HG03520 (cell line): ENCODE measurements around the gene SFI1.

ENCODE experiments used
- ATAC-seq: cut with Tn5 transposase; IDR thresholded peaks from one replicate; pipeline ENCODE4 v1.9.1; 2021; ENCODE audit warnings: mild to moderate bottlenecking, moderate library complexity; ENCODE audit not compliant: unreplicated experiment

The SFI1 gene

DNA sequence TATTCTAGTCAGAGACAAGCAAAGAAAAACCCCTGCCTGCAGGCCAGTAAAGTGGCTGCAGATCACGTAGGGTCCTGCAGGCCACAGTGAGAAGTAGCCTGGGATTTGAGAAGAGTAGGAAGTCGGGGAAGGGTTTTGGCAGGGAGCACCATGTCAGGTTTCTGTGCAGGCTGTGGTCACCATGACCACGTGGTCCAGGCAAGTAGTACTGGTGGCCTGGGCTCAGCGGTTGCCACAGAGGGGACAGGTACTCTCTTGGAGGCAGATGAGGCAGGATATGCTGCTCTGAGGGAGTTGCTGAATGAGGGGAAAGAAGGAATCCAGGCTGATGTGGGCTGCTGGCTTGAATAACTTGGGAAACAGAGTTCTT is 119.1 kb downstream of the SFI1 start:
- ATAC-seq, result no peak

DNA sequence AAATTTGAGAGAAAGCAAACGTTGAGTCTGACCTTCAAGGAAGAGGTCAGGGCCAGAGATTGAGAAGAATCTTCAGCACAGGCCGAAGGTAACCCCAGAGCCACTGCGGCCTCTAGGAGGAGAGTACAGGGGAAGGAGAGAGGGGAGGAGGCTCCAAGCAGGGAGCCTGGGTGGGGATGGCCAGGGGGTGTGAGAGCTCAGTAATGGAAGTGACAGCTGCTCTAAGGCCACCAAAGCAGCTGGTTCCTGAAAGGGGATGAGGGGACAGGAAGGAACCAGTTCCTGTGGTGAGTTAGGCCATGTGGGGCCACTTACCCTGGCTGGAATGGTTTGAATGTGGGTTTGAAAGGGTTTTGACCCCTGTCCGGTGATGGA is 119.6 kb downstream of the SFI1 start:
- no peak for ATAC-seq

DNA sequence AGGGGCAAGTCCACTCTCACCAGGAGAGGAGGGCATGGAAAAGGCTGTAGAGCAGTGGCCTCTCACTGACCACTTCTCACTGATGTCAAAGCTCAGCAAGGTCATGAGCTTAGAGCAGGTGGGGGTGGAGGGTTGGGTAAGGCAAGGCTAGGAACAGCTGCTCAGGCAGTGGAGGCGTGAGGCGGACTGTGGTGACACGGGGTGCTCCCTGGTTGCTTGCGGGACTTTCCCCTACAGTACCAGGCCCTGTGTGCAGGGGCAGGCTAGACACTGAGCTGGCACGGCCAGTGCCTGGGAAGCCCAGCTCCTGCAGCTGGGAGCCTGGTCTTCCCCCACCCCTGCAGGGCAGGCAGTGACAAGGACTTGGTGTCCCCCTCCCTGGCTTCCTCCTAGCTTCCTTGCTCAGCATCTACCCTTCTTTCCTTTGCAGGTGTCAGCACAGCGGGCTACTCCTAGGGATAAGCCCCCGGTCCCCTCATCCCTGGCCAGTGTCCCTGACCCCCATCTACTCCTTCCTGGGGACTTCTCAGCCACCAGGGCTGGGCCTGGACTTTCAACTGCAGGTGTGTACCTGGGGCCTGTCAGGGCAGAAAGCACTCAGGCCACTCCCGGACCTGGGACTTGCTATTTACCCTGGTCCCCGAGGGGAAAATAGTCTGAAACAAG is 120.1 kb downstream of the SFI1 start:
- ATAC-seq, result peak; percentile 57

DNA sequence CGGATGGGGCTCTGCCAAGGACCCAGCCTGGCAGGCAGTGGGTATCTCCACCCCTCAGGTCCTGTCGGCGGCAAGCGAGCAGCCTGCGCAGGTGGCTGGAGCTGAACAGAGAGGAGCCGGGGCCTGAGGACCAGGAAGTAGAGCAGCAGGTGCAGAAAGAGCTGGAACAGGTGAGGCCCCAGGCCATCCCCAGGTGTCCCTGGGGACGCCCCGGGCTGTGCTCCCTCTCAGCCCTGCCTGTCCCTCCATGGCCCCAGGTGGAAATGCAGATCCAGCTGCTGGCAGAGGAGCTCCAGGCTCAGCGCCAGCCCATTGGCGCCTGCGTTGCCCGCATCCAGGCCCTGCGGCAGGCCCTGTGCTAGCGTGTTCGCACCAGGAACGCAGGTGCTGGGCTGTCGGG is 121.7 kb downstream of the SFI1 start:
- no peak for ATAC-seq

DNA sequence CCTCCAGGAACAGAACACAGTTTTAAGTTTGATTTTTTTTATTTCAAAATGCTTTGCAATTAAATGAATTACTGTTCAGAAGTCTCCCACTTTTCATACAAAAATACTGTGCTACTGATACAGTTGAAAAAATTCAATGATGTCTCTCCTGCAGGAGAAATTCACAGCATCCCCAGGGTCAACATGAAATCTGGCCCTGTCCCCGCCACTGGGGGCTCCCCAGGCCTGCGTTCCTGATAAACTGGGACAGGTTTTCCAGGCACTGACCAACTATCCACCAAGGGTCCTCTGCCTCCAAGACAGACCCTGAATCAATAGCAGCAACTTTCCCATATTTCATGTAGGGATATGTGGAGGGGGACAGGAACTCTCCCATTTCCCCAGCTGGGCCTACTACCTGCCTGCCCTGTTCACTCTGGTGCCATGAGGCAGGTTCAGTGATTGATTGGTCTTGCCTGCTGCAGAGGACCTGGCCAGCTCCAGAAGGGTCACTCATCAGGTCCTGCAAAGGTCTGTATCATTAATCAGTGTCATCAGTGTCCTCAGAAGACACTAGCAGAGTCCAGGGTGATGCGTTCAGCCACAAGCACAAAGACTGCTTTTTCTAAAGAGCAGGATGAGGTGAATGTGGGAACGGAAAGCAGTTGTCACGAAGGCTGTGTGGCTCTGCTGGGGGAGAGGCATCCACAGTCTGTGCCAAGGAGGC is 122.3 kb downstream of the SFI1 start:
- ATAC-seq, result no peak

DNA sequence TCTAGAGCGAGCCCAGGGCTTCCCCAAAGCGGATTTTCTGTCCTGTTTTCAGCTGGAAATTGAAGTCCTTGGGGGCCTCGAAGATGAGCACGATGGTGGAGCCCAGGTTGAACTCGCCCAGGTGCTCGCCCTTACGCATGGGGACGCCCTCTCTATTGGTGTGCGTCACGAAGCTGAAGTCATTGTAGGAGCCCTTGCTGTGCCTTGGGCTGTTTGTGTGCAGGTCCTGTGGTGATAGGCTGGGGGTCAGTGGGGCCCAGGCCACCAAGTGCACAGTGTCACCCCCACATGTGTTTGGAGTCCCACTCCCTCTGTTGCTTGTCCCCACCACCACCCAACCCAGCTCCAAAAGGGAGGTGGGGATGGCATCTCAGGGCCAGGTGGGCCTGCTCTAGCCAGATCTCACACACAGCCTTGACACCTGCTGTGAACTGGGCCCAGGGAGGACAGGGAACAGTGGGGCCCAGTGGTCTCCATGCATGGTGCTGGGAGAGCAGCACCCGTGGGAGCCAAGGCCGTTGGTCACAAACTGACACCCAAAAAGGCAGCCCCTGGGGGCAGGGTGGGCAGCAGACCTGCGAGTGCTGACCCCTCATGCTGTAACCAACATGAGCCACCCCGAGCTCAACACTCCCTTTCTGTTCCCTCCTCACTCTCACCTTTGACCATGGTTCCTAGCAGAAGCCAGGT is 123.4 kb downstream of the SFI1 start:
- no peak for ATAC-seq

DNA sequence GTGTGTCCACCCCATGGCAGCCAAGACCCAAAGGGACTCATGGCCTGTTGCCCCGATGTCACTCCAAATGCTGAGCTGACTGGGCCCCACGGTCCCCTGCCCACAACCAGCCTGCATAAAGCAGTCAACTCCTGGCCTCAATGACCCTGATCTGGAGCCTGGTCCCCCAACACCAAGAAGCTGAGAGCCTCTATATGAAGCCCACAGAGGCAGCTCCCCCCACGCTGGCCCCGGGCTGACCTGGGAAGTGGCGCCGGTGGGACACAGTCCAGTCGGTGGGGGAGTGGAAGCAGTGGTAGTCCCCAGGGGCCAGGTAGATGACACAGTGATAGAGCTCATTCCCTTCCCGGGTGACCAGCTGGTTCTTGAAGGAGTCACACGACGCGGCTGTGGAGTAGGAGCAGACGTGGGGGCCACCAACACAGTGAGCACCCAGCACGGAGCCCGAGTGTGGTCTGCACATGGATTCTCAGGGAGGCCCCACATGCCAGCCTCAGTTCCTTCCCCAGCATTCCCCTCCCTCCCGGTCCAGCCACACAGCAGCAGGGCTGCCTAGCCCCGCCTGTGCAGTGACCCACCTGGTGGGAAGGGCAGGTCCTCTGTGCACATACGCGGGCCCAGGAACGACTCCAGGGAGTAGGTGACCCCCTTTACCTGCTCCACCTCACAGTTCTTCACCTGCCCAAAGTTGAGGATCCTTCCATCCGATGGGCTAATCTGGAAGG is 124.6 kb downstream of the SFI1 start:
- no peak for ATAC-seq

DNA sequence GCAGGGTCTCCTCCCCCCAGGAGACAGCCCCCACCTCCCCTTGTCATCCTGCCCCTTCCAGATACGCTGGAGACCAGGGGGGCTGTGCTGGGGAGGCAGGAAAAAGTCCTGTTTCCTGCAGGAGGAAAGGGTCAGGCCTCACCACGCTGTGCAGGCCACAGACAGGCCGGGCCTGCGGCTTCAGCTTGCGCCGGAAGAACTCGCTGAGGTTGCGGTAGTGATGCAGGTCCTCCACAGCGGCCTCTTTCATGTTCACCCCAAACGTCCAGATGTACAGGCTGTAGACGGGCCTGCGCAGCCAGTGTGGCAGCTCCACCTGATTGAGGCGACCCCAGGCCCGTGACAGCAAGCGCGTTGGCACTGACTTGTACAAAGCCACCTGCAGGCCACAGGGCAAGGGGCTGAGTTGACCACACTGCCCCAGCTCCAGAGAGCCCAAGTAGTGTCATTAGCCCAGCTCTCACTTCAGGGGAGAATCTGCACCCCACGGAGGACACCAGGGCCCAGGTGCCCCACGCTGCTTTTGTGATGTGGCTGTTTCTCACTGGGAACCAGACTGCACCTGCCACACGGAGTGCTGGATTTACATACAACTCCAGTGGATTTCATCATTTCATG is 125.3 kb downstream of the SFI1 start:
- no peak for ATAC-seq

DNA sequence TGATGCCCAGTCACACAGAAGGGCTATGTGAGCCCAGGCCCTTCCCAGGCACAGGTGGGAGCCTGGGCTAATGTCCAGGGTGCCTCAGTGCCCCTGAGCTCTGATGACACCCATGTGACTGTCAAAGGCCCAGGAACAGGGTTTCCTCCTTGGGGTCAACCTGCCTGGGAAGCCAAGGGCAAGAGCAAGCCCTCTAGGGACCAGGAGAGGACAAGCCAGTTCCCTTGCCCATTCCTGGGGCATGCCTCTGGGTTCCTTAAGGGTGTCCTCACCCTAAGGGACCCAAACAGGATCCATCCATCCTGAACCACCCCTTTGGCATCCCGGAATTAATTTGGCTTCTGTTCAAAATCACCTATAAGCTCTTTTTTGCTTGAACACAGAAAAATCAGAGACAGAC is 126.6 kb downstream of the SFI1 start:
- ATAC-seq, result no peak

DNA sequence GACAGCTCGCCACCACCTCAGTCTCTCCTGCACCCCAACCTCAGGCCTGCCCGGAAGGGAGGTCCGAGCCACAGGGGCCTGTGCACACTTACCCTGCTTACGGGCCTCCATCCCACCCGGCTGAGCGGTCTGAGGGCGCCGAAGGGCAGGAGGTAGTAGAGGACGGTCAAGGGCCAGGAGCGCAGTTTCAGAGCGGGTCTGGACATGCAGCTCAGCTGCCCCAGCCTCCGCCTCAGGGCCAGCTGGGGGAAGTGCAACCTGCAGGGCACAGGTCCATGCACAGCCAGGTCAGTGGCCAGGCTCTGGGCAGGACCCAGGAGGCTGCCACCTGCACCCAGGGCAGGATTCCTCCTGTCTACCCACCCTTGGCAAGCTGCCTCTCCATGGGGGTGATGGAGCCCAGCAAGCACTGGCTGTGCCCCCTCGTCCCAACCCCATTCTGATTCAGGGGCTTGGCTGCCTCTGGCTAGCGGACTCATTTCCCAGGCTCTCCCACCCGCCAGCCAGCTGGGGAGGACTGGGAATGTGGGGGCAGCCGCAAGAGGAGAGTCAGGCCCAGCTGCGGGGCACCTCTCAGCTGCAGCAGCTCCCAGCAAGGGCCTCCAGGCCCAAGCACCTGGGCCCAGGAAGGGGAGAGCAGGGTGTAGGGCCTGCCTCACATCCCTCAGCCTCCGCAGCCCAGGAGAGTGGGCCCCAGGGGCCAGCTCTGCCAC is 127.4 kb downstream of the SFI1 start:
- no peak for ATAC-seq

DNA sequence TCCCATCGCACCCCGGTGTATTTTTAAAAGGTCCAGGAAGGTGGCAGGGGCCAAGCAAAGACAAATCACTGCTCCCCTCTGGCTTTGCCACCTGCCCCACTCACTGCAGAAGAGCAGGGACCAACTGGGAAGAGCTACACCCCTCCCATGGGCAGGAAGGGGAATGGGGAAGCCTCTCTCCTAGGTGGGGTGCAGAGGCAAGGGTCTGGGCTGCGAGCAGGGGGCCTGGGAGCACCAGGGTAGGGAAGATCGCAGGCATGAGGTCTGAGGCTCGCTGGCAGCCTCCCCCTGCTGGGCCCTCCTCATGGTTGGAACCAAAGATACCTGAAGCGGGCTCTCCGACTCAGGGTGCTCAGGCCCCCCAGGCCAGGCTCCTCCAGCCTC is 128.9 kb downstream of the SFI1 start:
- ATAC-seq, result no peak

DNA sequence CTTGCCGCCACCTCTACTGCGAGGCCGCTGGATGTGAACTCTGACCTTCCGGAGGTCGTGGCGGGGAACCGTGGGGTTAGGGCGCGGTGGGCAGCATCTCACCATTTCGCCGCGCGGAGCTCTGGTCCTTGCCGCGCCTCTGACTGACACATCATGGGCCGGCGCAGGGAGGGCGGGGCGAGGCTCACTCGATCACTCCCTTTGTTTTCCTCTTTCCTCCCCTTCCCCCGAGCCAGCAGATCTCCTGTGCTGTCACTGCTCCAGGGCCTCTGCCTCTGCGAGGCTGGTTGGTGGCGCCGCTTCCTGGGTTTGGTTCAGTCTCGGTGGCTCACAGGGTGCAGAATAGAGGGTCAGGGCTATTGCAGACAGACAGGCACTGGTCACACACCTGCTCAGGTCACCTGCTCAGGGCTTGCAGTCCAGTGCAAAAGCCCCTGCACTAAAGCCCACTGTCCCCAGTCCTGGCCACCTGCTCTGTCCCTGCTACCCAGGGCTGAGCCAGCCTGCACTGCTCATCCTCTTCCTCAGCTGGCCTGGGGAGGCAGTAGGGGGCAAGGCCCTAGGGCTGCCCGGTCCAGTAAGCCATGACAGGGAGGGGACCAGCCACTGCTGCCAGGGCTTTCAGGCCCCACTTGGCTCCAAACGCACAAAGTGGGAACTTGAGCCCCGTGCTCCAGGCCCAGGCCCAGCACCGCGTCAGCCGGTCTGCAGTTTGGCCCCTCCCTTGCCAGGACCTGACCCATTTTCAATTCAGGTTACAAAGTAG is 129.5 kb downstream of the SFI1 start:
- ATAC-seq, result no peak

DNA sequence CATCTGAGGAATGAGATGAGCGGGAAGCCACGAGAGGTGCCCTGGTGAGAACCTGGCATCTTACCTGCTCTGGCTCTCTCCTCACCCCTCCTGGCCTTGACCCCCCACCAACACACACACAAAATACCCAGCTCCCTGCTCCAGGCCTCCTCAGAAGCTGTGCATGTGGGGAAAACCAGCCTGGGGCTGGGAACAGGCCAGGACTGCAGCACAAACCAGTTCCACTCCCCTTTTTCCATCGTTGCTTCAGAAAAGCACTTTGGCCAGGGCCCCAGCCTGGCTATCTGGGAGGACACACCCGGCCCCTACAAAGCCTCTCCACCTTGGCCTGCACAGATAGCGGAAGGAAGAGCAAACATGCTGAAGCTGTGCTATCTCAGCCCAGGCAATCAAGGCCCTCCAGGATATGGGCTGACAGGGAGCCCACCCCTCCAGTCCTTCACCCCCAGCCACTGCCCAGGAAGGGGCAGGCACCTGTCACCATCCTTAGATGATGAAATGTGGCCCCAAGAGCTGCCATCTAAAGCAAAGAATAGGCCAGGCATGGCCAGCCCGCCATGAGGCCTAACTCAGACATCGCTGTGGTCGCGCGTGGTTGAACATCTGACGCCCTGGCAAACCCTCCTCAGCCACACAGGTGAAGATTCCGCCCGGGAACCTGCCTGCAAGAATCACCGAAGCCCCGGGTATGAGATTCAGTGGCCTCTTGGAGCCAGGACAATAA is 130.3 kb downstream of the SFI1 start:
- no peak for ATAC-seq

DNA sequence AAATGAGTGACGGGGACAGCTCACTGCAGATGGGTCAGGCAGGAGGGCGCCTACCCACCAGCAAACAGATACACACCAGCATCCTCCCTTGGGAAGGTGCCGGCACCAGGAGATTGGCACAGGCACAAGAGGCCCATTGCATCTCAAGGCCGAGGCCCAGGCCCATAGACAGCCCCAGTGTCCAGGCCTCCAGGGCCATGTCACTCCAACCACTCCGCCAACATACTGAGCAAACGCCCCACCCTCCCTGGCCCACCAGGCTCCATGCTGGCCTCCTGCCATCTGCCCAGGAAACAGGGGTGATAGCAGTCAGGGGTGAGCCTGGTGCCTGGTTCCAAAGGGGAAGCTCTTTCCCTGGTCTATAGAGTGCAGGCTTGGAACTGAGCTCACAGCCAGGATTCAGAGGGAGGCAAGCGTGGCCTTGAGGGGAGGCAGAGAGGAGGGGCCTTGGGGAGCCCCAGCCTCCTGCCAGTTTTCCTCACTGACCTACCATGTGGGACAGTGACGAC is 130.9 kb downstream of the SFI1 start:
- no peak for ATAC-seq

DNA sequence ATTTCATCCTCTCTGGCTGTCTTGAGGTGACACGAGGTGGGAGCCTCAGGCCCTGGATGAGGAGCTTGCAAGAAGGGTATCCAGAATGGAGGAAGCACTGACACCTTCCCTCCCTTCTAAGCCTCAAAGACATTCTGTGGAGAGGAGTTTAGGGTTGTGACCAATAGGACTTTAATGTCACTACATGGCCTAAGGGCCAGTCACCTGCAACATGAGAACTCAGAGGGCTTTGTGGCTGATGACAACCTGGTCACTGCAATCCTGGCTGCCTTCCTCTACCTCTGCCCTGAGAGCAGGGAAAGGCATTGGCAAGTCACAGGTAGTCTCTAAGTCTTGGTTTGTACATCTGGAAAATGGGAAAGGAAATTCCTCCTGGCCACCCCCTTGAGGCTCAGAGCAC is 132.0 kb downstream of the SFI1 start:
- ATAC-seq, result no peak

DNA sequence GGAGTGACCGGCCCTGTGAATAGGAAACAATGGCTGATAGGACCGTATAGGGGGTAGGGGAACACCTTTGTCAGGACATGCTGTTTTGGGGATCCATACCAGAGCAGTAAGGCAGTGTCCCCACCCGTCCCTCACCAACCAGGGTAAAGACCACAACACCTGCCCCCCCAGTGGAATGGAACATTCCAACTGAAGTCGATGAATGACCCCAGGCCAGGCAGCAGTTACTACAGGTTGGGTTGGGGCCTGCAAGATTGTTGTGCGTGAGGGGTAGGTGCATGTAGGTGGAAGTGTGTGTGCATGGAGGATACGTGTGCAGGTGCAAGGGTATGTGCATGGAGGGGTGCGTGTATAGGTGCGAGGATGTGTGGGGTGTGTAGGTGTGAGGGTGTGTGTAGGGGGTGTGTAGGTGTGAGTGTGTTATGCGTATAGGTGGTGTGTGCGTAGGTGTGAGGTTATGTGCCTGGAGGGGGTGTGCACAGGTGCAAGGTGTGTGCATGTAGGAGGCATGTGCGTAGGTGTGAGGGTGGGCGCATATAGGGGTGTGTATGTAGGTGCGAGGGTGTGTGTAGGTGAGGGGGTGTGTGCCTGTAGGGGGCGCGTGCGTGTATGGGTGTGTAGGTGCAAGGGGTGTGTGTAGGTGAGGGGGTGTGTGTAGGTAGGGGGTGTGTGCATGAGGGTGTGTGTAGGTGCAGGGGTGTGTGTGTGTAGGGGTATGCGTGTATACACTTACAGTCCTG is 132.8 kb downstream of the SFI1 start:
- ATAC-seq, result no peak

DNA sequence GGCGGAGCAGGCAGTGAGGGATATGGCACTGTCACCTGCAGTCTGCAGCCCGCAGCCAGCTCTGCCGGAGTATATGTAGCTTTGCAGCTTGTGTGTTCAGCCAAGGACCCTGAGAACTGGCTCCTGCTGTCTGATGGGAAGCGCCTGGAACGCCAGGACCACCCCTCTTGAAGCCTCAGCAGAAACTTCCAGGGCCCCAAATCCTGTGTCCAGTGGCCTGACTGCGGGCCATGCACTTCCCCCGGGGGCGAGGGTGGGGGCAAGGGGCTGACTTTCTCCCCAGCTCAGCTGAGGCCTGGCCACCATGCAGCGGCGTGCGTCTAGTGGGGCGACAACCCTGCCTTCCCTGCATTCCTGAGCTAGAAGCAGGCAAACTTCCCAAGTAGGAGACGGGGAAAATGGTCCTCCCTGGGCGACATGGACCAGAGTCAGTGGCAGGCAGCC is 133.4 kb downstream of the SFI1 start:
- no peak for ATAC-seq
